Fibroblast of the aortic adventitia (primary cell): ENCODE results near the gene SLC1A2. TPM values are rescaled to one million over a fixed set of nuclear protein-coding genes. Genes with fewer than 3 reads are reported as not detected.

Source experiments
- DNase-seq: peaks from one replicate; pipeline ENCODE4 v3.0.0-alpha.2; 2010; ENCODE audit warnings: low read depth
- H3K4me3 ChIP-seq: 2 replicates; pipeline ENCODE4 v1.5.1; 2011; ENCODE audit warnings: low read depth, mild to moderate bottlenecking, control low read depth, low read length, moderate library complexity
- total RNA-seq: library from RNA; depleted of rRNA; stranded (reverse); fragments of >200 nt; gene quantifications from 2 replicates; pipeline ENCODE4 v1.2.3, GENCODE V29; 2012; ENCODE audit warnings: low replicate concordance
- TF ChIP-seq, protein P1 (sequence below): IDR thresholded peaks from 2 replicates; pipeline ENCODE4 v1.5.1; 2011; ENCODE audit warnings: mild to moderate bottlenecking, low read length, control low read depth, inconsistent platforms; ENCODE audit not compliant: insufficient read depth

The SLC1A2 gene
- total RNA-seq, 1 donor: 23.6 TPM

GRCh38 chr11:35372565-35373283, 46.6 kb downstream of the SLC1A2 start:
- no peak for DNase-seq
- TF ChIP-seq, protein P1, sequence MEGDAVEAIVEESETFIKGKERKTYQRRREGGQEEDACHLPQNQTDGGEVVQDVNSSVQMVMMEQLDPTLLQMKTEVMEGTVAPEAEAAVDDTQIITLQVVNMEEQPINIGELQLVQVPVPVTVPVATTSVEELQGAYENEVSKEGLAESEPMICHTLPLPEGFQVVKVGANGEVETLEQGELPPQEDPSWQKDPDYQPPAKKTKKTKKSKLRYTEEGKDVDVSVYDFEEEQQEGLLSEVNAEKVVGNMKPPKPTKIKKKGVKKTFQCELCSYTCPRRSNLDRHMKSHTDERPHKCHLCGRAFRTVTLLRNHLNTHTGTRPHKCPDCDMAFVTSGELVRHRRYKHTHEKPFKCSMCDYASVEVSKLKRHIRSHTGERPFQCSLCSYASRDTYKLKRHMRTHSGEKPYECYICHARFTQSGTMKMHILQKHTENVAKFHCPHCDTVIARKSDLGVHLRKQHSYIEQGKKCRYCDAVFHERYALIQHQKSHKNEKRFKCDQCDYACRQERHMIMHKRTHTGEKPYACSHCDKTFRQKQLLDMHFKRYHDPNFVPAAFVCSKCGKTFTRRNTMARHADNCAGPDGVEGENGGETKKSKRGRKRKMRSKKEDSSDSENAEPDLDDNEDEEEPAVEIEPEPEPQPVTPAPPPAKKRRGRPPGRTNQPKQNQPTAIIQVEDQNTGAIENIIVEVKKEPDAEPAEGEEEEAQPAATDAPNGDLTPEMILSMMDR: no peak
- H3K4me3 ChIP-seq: no peak overlapping the region

DNA sequence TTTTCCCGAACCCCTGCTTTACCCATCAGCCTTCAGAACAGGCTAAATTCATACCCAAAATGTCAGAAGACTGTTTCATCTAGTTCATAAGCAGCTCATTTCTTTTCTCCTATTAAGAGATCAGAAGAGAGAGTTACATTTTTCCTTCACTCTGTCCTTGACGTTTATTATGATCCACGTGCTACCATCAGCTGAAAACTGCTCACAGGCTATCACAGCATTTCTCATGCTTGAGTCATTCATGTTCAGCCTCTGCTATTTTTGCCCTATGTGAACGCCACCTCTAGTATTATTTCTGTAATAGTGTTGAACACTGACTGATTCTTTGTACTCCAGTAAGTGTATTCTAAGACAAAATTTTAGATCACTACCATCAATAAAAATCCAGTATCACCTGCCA, 51.9 kb downstream of the SLC1A2 start:
- no peak overlapping the region for H3K4me3 ChIP-seq
- TF ChIP-seq, protein P1: no peak
- peak; percentile 78 for DNase-seq

GRCh38 chr11:35366798-35367197, 52.6 kb downstream of the SLC1A2 start:
- no peak for DNase-seq
- no peak overlapping the region for H3K4me3 ChIP-seq
- TF ChIP-seq, protein P1: no peak

- DNase-seq: no peak
- TF ChIP-seq, protein P1: no peak
- no peak overlapping the region for H3K4me3 ChIP-seq
Measured at GRCh38 chr11:35365961-35366360, 53.4 kb downstream of the SLC1A2 start.

DNA sequence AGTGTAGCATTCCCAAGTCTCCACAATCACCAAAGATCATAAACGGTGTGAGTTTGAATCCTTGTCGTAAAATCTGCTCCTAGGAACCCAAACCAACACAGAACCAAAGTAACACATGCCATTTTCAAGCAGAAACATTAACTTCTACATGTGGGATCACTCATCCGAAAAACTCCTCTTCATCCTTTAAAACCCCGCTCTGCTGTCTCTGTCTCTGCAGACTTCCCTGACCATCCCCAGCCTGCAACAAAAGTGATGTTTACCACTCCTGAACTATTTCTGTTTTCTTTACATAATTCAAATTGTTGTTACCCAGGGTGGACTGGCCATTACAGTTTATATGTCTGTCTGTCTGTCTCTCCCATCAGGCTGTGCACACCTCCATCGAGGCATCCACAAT, 54.0 kb downstream of the SLC1A2 start:
- TF ChIP-seq, protein P1: no peak
- DNase-seq: no peak
- no peak overlapping the region for H3K4me3 ChIP-seq

GRCh38 chr11:35363854-35364780, 55.2 kb downstream of the SLC1A2 start:
- TF ChIP-seq, protein P1: no peak
- DNase-seq: peak; percentile 95
- no peak overlapping the region for H3K4me3 ChIP-seq
